Ishikawa (cell line): Measurements from ENCODE around the gene ERP29.

Experiments used
- EP300 ChIP-seq: IDR thresholded peaks from 2 replicates; pipeline ENCODE4 v1.6.1; 2012; ENCODE audit warnings: borderline replicate concordance
- REST ChIP-seq: IDR thresholded peaks from 2 replicates; pipeline ENCODE4 v1.6.1; 2012; ENCODE audit warnings: low read depth, mild to moderate bottlenecking
- TCF12 ChIP-seq: IDR thresholded peaks from 2 replicates; pipeline ENCODE4 v1.6.1; 2012; ENCODE audit warnings: low read depth

GRCh38 chr12:112029301-112029700 lies 16.1 kb downstream of the ERP29 start:
- TF ChIP-seq TCF12 (no peak), REST (no peak), EP300 (no peak)
